ENCODE data around the gene AP2S1.

- TF ChIP-seq SIN3A (conservative IDR thresholded peaks at IDR 0.05 in 1 of 2, IDR thresholded peaks at IDR 0.05 in 1 of 2; ENCODE audit: low read depth in 1 of 2, low read length in 2 of 2) (no peak), POLR2A (IDR thresholded peaks at IDR 0.05; ENCODE audit: control extremely low read depth in 1 of 2, low read depth in 2 of 2, low read length in 2 of 2) (no peak)
These were observed 36.7 kb downstream of the AP2S1 start for GRCh38 chr19:46813839-46814358.

Data from H1 (cell line).